DND-41 (cell line): ENCODE results near the gene MTERF2.

Source experiments
- ATAC-seq: fragments of 200-7000 bp; cut with Tn5 transposase; 3 replicates; pipeline ENCODE4 v1.9.1; 2021; ENCODE audit warnings: low read depth; ENCODE audit not compliant: insufficient read depth
- DNase-seq: peaks from one replicate; pipeline ENCODE4 v3.0.0-alpha.2; 2020
- H2AFZ ChIP-seq: 2 replicates; pipeline ENCODE4 v1.6.0; 2012; ENCODE audit warnings: low read depth, low read length
- H3K27ac ChIP-seq: 2 replicates; pipeline ENCODE4 v1.5.1; 2012; ENCODE audit warnings: low read length, inconsistent platforms
- H3K27me3 ChIP-seq: fragments of 200-600 bp; sonication (generic); 2 replicates; pipeline ENCODE4 v1.6.0; 2012; ENCODE audit warnings: low read length, mild to moderate bottlenecking, inconsistent platforms; ENCODE audit not compliant: insufficient read depth, poor library complexity
- H3K36me3 ChIP-seq: 2 replicates; pipeline ENCODE4 v1.5.1; 2012; ENCODE audit warnings: low read length, inconsistent platforms; ENCODE audit not compliant: insufficient read depth
- H3K4me1 ChIP-seq: 2 replicates; pipeline ENCODE4 v1.5.1; 2012; ENCODE audit warnings: mild to moderate bottlenecking, low read length; ENCODE audit not compliant: insufficient read depth
- H3K4me2 ChIP-seq: 2 replicates; pipeline ENCODE4 v1.6.0; 2012; ENCODE audit warnings: mild to moderate bottlenecking, moderate library complexity, low read length, inconsistent platforms; ENCODE audit not compliant: insufficient read depth
- H3K4me3 ChIP-seq, 2 experiments: fragments of 200-600 bp in 1 of 2; shearing (Covaris generic) in 1 of 2; 2 replicates each; pipeline ENCODE4 v1.5.1; 2012 to 2016; ENCODE audit warnings: inconsistent platforms in 2 of 2, low read length in 2 of 2, mild to moderate bottlenecking in 2 of 2, low read depth in 1 of 2, moderate library complexity in 1 of 2
- H3K79me2 ChIP-seq: 2 replicates; pipeline ENCODE4 v1.6.0; 2012; ENCODE audit warnings: low read length, inconsistent platforms; ENCODE audit not compliant: insufficient read depth
- H3K9ac ChIP-seq: 2 replicates; pipeline ENCODE4 v1.6.0; 2012; ENCODE audit warnings: low read depth, mild to moderate bottlenecking, inconsistent platforms, low read length, moderate library complexity
- H3K9me3 ChIP-seq: 2 replicates; pipeline ENCODE4 v1.5.1; 2012; ENCODE audit warnings: low read length, moderate library complexity, mild to moderate bottlenecking, inconsistent platforms; ENCODE audit not compliant: insufficient read depth, severe bottlenecking
- H4K20me1 ChIP-seq: 2 replicates; pipeline ENCODE4 v1.6.0; 2012; ENCODE audit warnings: low read length; ENCODE audit not compliant: insufficient read depth
- EZH2 ChIP-seq: IDR thresholded peaks from 3 replicates; pipeline ENCODE4 v1.6.1; 2012; ENCODE audit warnings: borderline replicate concordance, low read depth, mild to moderate bottlenecking, moderate library complexity, low read length, inconsistent platforms; ENCODE audit not compliant: severe bottlenecking
- TF ChIP-seq, protein P1 (sequence below): IDR thresholded peaks from 2 replicates; pipeline ENCODE4 v1.5.1; 2012; ENCODE audit warnings: borderline replicate concordance, low read length, moderate library complexity, mild to moderate bottlenecking; ENCODE audit not compliant: poor library complexity, severe bottlenecking; ENCODE audit errors: extremely low read depth

MTERF2 gene

DNA sequence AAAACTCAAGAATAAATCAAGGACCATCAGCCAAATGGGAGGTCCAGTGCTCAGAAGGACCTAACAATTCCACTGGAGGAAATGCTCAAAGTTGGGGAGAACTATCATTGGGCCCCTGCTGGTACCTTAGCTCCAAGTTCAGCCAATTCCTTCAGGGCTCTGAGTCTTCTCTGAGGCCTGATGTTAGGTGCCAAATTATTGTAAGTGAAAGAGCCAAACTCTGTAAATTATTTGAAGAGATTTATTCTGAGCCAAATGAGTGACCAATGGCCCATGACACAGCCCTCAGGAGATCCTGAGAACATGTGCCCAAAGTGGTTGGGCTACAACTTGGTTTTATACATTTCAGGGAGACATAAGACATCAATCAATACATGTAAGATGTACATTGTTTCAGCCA, 39.5 kb downstream of the MTERF2 start:
- Histone ChIP-seq H3K9me3 (peaks cover 26% of the 10 kb centered on the region), H3K79me2 (no peaks in the 10 kb centered on the region), H3K4me1 (no peaks in the 10 kb centered on the region), H4K20me1 (no peaks in the 10 kb centered on the region), H2AFZ (no peak overlapping the region), H3K4me3 (no peak overlapping the region), H3K27ac (no peak overlapping the region), H3K4me2 (no peak overlapping the region), H3K36me3 (no peaks in the 10 kb centered on the region), H3K9ac (no peak overlapping the region), H3K27me3 (no peaks in the 10 kb centered on the region)
- DNase-seq: no peak
- no peak for ATAC-seq
- no peak for TF ChIP-seq EZH2

DNA sequence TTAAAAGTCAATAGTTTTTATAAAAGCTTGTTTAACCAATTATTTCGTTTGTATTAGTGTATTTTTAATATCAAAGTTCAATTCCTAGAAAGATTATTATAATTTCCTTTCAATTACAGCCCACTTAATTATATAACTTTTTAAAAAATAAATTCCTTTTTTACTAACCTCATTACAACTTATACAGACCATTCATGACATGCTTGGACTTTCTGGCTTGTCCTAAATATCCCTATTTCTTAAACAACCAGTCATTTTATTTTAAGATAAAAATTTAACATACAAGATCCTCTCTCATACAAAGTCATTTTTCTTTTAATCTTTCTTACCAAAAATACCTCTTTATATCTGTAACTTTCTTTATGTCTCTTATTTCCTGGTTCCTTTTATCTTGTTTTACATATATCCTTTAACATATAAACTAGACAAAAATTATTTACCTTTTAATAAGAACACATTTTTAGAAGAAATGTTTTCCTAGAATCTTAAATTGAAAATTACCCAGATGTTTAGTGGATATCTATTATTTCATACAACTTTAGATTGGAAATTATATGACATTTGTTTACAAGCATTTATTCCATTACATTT, 41.6 kb downstream of the MTERF2 start:
- no peak overlapping the region for H3K9ac ChIP-seq
- no peak overlapping the region for H3K4me3 ChIP-seq
- H4K20me1 ChIP-seq: no peaks in the 10 kb centered on the region
- no peak overlapping the region for H2AFZ ChIP-seq
- DNase-seq (no peak), ATAC-seq (no peak)
- H3K27ac ChIP-seq: no peak overlapping the region
- H3K4me1 ChIP-seq: no peaks in the 10 kb centered on the region
- H3K79me2 ChIP-seq: no peaks in the 10 kb centered on the region
- no peak for TF ChIP-seq EZH2
- TF ChIP-seq, protein P1, sequence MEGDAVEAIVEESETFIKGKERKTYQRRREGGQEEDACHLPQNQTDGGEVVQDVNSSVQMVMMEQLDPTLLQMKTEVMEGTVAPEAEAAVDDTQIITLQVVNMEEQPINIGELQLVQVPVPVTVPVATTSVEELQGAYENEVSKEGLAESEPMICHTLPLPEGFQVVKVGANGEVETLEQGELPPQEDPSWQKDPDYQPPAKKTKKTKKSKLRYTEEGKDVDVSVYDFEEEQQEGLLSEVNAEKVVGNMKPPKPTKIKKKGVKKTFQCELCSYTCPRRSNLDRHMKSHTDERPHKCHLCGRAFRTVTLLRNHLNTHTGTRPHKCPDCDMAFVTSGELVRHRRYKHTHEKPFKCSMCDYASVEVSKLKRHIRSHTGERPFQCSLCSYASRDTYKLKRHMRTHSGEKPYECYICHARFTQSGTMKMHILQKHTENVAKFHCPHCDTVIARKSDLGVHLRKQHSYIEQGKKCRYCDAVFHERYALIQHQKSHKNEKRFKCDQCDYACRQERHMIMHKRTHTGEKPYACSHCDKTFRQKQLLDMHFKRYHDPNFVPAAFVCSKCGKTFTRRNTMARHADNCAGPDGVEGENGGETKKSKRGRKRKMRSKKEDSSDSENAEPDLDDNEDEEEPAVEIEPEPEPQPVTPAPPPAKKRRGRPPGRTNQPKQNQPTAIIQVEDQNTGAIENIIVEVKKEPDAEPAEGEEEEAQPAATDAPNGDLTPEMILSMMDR: no peak
- no peaks in the 10 kb centered on the region for H3K36me3 ChIP-seq
- H3K4me2 ChIP-seq: no peak overlapping the region
- H3K27me3 ChIP-seq: no peaks in the 10 kb centered on the region
- peaks cover 26% of the 10 kb centered on the region for H3K9me3 ChIP-seq

DNA sequence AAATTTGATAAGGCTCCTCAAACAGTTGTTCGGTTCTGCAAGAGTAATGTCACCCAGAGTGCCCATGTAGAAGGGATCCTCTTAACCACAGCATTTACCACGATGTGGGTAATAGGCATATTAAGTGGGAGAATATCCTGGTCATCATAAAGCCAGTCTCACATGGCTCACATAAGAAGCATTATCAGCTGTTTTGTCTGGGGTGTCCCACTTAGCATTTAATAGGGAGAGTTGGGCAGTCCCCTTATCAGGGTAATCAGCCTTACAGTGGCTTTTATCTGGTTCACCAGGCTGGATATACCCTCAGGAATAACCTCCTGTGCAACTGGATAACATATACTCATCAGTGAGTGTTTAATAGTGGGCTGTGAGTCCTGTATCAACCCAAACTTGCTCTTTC, 44.2 kb downstream of the MTERF2 start:
- Histone ChIP-seq H4K20me1 (no peaks in the 10 kb centered on the region), H3K9ac (no peak overlapping the region), H3K9me3 (peaks cover 21% of the 10 kb centered on the region), H2AFZ (no peak overlapping the region), H3K4me3 (no peak overlapping the region), H3K27ac (no peak overlapping the region), H3K36me3 (no peaks in the 10 kb centered on the region), H3K79me2 (no peaks in the 10 kb centered on the region), H3K4me2 (no peak overlapping the region), H3K27me3 (no peaks in the 10 kb centered on the region), H3K4me1 (no peaks in the 10 kb centered on the region)
- DNase-seq (no peak), ATAC-seq (no peak)
- no peak for TF ChIP-seq EZH2
- TF ChIP-seq, protein P1: no peak

DNA sequence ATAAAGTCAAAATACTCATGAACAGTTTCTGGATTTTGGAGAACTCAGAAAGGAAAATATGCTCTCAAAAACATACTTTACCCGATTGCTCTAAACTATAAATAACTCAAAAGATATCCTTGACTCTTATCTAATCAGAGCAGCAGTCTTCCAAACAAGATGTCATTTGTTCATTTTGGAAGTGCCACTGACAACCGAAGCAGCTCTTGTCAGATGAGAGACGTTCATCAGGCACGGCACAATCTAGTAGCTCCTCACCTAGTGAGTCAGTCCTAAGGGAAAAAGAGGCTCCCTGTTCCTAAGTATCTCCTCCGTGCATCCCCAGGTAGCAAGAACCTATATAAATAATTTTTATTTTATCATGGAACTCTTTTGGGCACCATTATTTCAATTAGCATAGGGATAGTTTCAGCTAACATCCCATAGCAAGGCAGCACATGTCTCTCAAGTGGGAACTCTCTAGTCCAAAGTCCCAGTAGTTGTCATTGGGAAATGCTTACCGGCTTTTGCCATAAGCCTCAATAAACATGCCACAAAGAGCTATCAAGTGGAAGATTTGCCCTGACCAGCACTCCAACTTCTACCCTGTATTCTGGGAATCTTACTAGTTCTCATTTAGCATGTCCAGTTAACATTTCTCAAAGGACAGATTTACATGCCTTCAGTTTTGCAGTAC, 45.3 kb downstream of the MTERF2 start:
- no peaks in the 10 kb centered on the region for H3K79me2 ChIP-seq
- no peak for TF ChIP-seq EZH2
- TF ChIP-seq, protein P1: no peak
- H3K4me1 ChIP-seq: no peaks in the 10 kb centered on the region
- H3K36me3 ChIP-seq: no peaks in the 10 kb centered on the region
- no peak overlapping the region for H3K4me2 ChIP-seq
- ATAC-seq (no peak), DNase-seq (no peak)
- H3K27ac ChIP-seq: no peak overlapping the region
- H3K9ac ChIP-seq: no peak overlapping the region
- no peak overlapping the region for H3K4me3 ChIP-seq
- peaks cover 17% of the 10 kb centered on the region for H3K9me3 ChIP-seq
- H3K27me3 ChIP-seq: no peaks in the 10 kb centered on the region
- H2AFZ ChIP-seq: no peak overlapping the region
- no peaks in the 10 kb centered on the region for H4K20me1 ChIP-seq
